ENCODE data around the gene STOML3. TPM values are rescaled to one million over a fixed set of nuclear protein-coding genes. Genes with fewer than 3 reads are reported as not detected.

The STOML3 gene
- not detected in 5 replicates for total RNA-seq (2022; extraction: Qiagen RNA extraction; ENCODE audit: low read depth)

GRCh38 chr13:38990693-38991092 lies at the start of gene STOML3:
Gene STOML3 (minus strand): TSS chr13:38990831. CDS start chr13:38990721, 110 bp downstream.

GRCh38 chr13:39037880-39038568 lies 47.4 kb upstream of the STOML3 start, which contains the start of the genes NHLRC3 and PROSER1:
Gene NHLRC3 (plus strand): TSS chr13:39038456. CDS start chr13:39038640, 184 bp downstream.
Gene PROSER1 (minus strand): TSS chr13:39038089. CDS start chr13:39037242, 847 bp downstream.

Other genes with a start within 250 kb of the STOML3 start
- 11.5 to 14.2 TPM (median 12.7 TPM) in 5 replicates for gene PROSER1, start 47.3 kb upstream of the STOML3 start, total RNA-seq (2022; extraction: Qiagen RNA extraction; ENCODE audit: low read depth)
- gene NHLRC3, start 47.6 kb upstream of the STOML3 start, total RNA-seq (2022; extraction: Qiagen RNA extraction; ENCODE audit: low read depth), result 5.2 to 5.9 TPM (median 5.6 TPM) in 5 replicates

All from A549 treated with DMSO at 1 μM for 4 hours (cell line).